GM23338 (cell line): Measurements from ENCODE around the gene TAPBP. TPM values are rescaled to one million over a fixed set of nuclear protein-coding genes. Genes with fewer than 3 reads are reported as not detected.

ENCODE experiments used
- ATAC-seq: fragments of 200-7000 bp; cut with Tn5 transposase; 3 replicates; pipeline ENCODE4 v1.9.1; 2020
- DNase-seq: peaks from one replicate; pipeline ENCODE4 v3.0.0-alpha.2; 2015; ENCODE audit warnings: low spot score
- H2AFZ ChIP-seq: fragments of 200-600 bp; sonication (generic); 2 replicates; pipeline ENCODE4 v1.8.0; 2016; ENCODE audit warnings: antibody characterized with exemption, mild to moderate bottlenecking, moderate library complexity
- H3F3A ChIP-seq: fragments of 200-600 bp; sonication (generic); replicated peaks from 2 replicates; pipeline ENCODE4 v1.8.0; 2017; ENCODE audit warnings: antibody characterized with exemption, mixed run types, low read depth
- H3K27ac ChIP-seq: fragments of 200-600 bp; sonication (generic); 2 replicates; pipeline ENCODE4 v1.6.1; 2016; ENCODE audit warnings: low read depth
- H3K27me3 ChIP-seq: fragments of 200-600 bp; sonication (generic); 2 replicates; pipeline ENCODE4 v1.8.0; 2016; ENCODE audit warnings: mild to moderate bottlenecking, mixed run types, moderate library complexity; ENCODE audit not compliant: insufficient read depth
- H3K36me3 ChIP-seq: fragments of 200-600 bp; sonication (generic); 2 replicates; pipeline ENCODE4 v1.8.0; 2016; ENCODE audit warnings: mild to moderate bottlenecking; ENCODE audit not compliant: insufficient read depth
- H3K4me1 ChIP-seq: fragments of 200-600 bp; sonication (generic); 2 replicates; pipeline ENCODE4 v1.8.0; 2016; ENCODE audit warnings: mild to moderate bottlenecking, moderate library complexity; ENCODE audit not compliant: insufficient read depth
- H3K4me2 ChIP-seq: fragments of 200-600 bp; sonication (generic); 2 replicates; pipeline ENCODE4 v1.7.1; 2017; ENCODE audit warnings: mixed run types
- H3K4me3 ChIP-seq: fragments of 200-600 bp; sonication (generic); 2 replicates; pipeline ENCODE4 v1.6.1; 2016; ENCODE audit warnings: mixed run types
- H3K79me2 ChIP-seq: fragments of 200-600 bp; sonication (generic); replicated peaks from 2 replicates; pipeline ENCODE4 v1.8.0; 2017; ENCODE audit warnings: mild to moderate bottlenecking; ENCODE audit not compliant: insufficient read depth
- H3K9me2 ChIP-seq: fragments of 200-600 bp; sonication (generic); 2 replicates; pipeline ENCODE4 v1.8.0; 2017; ENCODE audit not compliant: insufficient read depth
- H4K20me1 ChIP-seq: fragments of 200-600 bp; sonication (generic); replicated peaks from 2 replicates; pipeline ENCODE4 v1.8.0; 2017; ENCODE audit warnings: mild to moderate bottlenecking; ENCODE audit not compliant: insufficient read depth
- H3K27ac Mint-ChIP-seq: 2 replicates; pipeline ENCODE4 v1.8.0; 2020; ENCODE audit warnings: inconsistent platforms, mild to moderate bottlenecking, moderate library complexity, mixed read lengths
- H3K27me3 Mint-ChIP-seq: 3 replicates; pipeline ENCODE4 v1.8.0; 2022; ENCODE audit warnings: low read depth, mild to moderate bottlenecking, moderate library complexity, mixed read lengths, inconsistent platforms; ENCODE audit not compliant: insufficient read depth, poor library complexity
- H3K36me3 Mint-ChIP-seq: 3 replicates; pipeline ENCODE4 v1.8.0; 2021; ENCODE audit warnings: low read depth, mild to moderate bottlenecking, inconsistent platforms, moderate library complexity, mixed read lengths
- H3K4me1 Mint-ChIP-seq: 3 replicates; pipeline ENCODE4 v1.8.0; 2020; ENCODE audit warnings: mild to moderate bottlenecking, inconsistent platforms, mixed read lengths
- H3K4me3 Mint-ChIP-seq: 3 replicates; pipeline ENCODE4 v1.8.0; 2021; ENCODE audit warnings: moderate library complexity, mild to moderate bottlenecking, inconsistent platforms, mixed read lengths
- H3K9me3 Mint-ChIP-seq: 3 replicates; pipeline ENCODE4 v1.8.0; 2020; ENCODE audit warnings: moderate library complexity, mild to moderate bottlenecking, inconsistent platforms, mixed read lengths
- CREB1 ChIP-seq: fragments of 250-450 bp; sonication (Bioruptor Pico); IDR thresholded peaks from 2 replicates; pipeline ENCODE4 v1.5.0; 2020; ENCODE audit warnings: low read depth, mild to moderate bottlenecking, moderate library complexity
- EZH2 ChIP-seq: fragments of 200-600 bp; sonication (generic); IDR thresholded peaks from one replicate; pipeline ENCODE4 v1.8.0; 2017; ENCODE audit warnings: antibody characterized with exemption, mild to moderate bottlenecking, low read depth; ENCODE audit not compliant: unreplicated experiment
- EZH2phosphoT487 ChIP-seq: fragments of 200-600 bp; sonication (generic); IDR thresholded peaks from one replicate; pipeline ENCODE4 v1.8.1; 2018; ENCODE audit warnings: antibody characterized with exemption; ENCODE audit not compliant: unreplicated experiment
- JUNB ChIP-seq: IDR thresholded peaks from one replicate; pipeline ENCODE4 v1.6.1; 2016; ENCODE audit warnings: antibody characterized with exemption; ENCODE audit not compliant: unreplicated experiment
- NANOG ChIP-seq: IDR thresholded peaks from 2 replicates; pipeline ENCODE4 v1.6.1; 2016; ENCODE audit warnings: antibody characterized with exemption, borderline replicate concordance
- POLR2AphosphoS5 ChIP-seq: IDR thresholded peaks from 2 replicates; pipeline ENCODE4 v1.6.1; 2016; ENCODE audit warnings: antibody characterized with exemption, low read depth
- STAT1 ChIP-seq: IDR thresholded peaks from one replicate; pipeline ENCODE4 v1.6.1; 2016; ENCODE audit warnings: antibody characterized with exemption; ENCODE audit not compliant: unreplicated experiment
- ZNF114 ChIP-seq: fragments of 250-450 bp; sonication (Bioruptor Pico); IDR thresholded peaks from 2 replicates; pipeline ENCODE4 v1.5.0; 2020; ENCODE audit warnings: mild to moderate bottlenecking, moderate library complexity
- ZNF331 ChIP-seq: fragments of 250-450 bp; sonication (Bioruptor Pico); IDR thresholded peaks from 2 replicates; pipeline ENCODE4 v1.5.0; 2020; ENCODE audit warnings: low read depth, mild to moderate bottlenecking, moderate library complexity
- polyA plus RNA-seq: library from polyadenylated mRNA; unstranded; fragments of >200 nt; fragmentation: Nextera tagmentation; extraction: Ambion mirVana; gene quantifications from 2 replicates; pipeline ENCODE4 v1.2.1, GENCODE V29; 2016
- total RNA-seq: library from RNA; depleted of rRNA; stranded (reverse); fragments of >200 nt; shearing (Covaris generic); gene quantifications from 2 replicates; pipeline ENCODE4 v1.2.3, GENCODE V29; 2014
- TF ChIP-seq, protein P1 (sequence below): fragments of 250-450 bp; sonication (Bioruptor Pico); IDR thresholded peaks from 2 replicates; pipeline ENCODE4 v1.5.0; 2020; ENCODE audit warnings: mild to moderate bottlenecking, moderate library complexity
- TF ChIP-seq, protein P2 (sequence below): IDR thresholded peaks from 2 replicates; pipeline ENCODE4 v1.6.1; 2016; ENCODE audit warnings: antibody characterized with exemption
- TF ChIP-seq, protein P3 (sequence below), 2 experiments: fragments of 200-600 bp in 1 of 2; sonication (generic) in 1 of 2; conservative IDR thresholded peaks; 2 replicates each; pipeline versions ENCODE4 v1.5.1 to v1.6.1; 2016 to 2017; ENCODE audit warnings: antibody characterized with exemption in 2 of 2, low read depth in 2 of 2, mild to moderate bottlenecking in 2 of 2, moderate library complexity in 1 of 2
- TF ChIP-seq, protein P4 (sequence below): IDR thresholded peaks from one replicate; pipeline ENCODE4 v1.6.1; 2018; ENCODE audit warnings: antibody characterized with exemption; ENCODE audit not compliant: unreplicated experiment

The TAPBP gene
- total and polyA plus RNA-seq, 2 experiments from 2014 or later: 19.9 to 37.5 TPM

DNA sequence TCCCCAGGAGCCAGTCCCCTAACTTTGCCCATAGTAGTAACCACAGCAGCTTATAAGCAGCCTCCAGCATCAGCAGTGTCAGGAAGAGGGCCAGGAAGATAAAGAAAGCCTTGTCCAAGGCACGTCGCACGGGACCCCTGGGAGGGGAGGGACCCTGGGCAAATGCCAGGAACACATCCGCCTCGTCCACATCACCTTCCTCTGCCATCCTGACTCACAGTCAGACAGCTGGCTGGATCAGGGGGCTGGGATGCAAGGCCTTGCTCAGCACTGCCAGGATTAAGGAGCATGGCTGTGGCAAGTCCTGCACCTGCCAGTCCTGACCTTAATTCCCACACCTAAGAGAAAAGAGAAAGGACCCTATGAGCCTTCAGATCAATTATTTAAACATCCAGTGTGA is 15.2 kb upstream of the TAPBP start:
- DNase-seq: no peak
- Histone ChIP-seq H3K4me1 (peaks cover 5% of the 10 kb centered on the region), H3K27ac (no peak overlapping the region), H3K4me2 (no peak overlapping the region), H3F3A (no peaks in the 10 kb centered on the region), H3K36me3 (no peaks in the 10 kb centered on the region), H3K27me3 (no peaks in the 10 kb centered on the region), H3K9me2 (no peaks in the 10 kb centered on the region), H3K4me3 (no peak overlapping the region), H4K20me1 (no peaks in the 10 kb centered on the region), H2AFZ (no peak overlapping the region), H3K79me2 (no peaks in the 10 kb centered on the region)
- peaks cover 3% of the 10 kb centered on the region for H3K27me3 Mint-ChIP-seq
- H3K36me3 Mint-ChIP-seq: no peaks in the 10 kb centered on the region
- H3K4me3 Mint-ChIP-seq: no peak overlapping the region
- no peaks in the 10 kb centered on the region; the same call in 2 of the 3 replicates for H3K9me3 Mint-ChIP-seq
- H3K27ac Mint-ChIP-seq: no peak overlapping the region
- peaks cover 5% of the 10 kb centered on the region for H3K4me1 Mint-ChIP-seq
- no peak for ATAC-seq
- TF ChIP-seq CREB1: no peak
- TF ChIP-seq, protein P1, sequence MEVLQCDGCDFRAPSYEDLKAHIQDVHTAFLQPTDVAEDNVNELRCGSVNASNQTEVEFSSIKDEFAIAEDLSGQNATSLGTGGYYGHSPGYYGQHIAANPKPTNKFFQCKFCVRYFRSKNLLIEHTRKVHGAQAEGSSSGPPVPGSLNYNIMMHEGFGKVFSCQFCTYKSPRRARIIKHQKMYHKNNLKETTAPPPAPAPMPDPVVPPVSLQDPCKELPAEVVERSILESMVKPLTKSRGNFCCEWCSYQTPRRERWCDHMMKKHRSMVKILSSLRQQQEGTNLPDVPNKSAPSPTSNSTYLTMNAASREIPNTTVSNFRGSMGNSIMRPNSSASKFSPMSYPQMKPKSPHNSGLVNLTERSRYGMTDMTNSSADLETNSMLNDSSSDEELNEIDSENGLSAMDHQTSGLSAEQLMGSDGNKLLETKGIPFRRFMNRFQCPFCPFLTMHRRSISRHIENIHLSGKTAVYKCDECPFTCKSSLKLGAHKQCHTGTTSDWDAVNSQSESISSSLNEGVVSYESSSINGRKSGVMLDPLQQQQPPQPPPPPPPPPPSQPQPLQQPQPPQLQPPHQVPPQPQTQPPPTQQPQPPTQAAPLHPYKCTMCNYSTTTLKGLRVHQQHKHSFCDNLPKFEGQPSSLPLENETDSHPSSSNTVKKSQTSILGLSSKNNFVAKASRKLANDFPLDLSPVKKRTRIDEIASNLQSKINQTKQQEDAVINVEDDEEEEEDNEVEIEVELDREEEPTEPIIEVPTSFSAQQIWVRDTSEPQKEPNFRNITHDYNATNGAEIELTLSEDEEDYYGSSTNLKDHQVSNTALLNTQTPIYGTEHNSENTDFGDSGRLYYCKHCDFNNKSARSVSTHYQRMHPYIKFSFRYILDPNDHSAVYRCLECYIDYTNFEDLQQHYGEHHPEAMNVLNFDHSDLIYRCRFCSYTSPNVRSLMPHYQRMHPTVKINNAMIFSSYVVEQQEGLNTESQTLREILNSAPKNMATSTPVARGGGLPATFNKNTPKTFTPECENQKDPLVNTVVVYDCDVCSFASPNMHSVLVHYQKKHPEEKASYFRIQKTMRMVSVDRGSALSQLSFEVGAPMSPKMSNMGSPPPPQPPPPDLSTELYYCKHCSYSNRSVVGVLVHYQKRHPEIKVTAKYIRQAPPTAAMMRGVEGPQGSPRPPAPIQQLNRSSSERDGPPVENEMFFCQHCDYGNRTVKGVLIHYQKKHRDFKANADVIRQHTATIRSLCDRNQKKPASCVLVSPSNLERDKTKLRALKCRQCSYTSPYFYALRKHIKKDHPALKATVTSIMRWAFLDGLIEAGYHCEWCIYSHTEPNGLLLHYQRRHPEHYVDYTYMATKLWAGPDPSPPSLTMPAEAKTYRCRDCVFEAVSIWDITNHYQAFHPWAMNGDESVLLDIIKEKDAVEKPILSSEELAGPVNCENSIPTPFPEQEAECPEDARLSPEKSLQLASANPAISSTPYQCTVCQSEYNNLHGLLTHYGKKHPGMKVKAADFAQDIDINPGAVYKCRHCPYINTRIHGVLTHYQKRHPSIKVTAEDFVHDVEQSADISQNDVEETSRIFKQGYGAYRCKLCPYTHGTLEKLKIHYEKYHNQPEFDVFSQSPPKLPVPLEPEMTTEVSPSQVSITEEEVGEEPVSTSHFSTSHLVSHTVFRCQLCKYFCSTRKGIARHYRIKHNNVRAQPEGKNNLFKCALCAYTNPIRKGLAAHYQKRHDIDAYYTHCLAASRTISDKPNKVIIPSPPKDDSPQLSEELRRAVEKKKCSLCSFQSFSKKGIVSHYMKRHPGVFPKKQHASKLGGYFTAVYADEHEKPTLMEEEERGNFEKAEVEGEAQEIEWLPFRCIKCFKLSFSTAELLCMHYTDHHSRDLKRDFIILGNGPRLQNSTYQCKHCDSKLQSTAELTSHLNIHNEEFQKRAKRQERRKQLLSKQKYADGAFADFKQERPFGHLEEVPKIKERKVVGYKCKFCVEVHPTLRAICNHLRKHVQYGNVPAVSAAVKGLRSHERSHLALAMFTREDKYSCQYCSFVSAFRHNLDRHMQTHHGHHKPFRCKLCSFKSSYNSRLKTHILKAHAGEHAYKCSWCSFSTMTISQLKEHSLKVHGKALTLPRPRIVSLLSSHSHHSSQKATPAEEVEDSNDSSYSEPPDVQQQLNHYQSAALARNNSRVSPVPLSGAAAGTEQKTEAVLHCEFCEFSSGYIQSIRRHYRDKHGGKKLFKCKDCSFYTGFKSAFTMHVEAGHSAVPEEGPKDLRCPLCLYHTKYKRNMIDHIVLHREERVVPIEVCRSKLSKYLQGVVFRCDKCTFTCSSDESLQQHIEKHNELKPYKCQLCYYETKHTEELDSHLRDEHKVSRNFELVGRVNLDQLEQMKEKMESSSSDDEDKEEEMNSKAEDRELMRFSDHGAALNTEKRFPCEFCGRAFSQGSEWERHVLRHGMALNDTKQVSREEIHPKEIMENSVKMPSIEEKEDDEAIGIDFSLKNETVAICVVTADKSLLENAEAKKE (CRISPR knock-in tag): no peak
- TF ChIP-seq EZH2phosphoT487: no peak
- TF ChIP-seq, protein P2, sequence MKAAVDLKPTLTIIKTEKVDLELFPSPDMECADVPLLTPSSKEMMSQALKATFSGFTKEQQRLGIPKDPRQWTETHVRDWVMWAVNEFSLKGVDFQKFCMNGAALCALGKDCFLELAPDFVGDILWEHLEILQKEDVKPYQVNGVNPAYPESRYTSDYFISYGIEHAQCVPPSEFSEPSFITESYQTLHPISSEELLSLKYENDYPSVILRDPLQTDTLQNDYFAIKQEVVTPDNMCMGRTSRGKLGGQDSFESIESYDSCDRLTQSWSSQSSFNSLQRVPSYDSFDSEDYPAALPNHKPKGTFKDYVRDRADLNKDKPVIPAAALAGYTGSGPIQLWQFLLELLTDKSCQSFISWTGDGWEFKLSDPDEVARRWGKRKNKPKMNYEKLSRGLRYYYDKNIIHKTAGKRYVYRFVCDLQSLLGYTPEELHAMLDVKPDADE: no peak
- TF ChIP-seq, protein P3, sequence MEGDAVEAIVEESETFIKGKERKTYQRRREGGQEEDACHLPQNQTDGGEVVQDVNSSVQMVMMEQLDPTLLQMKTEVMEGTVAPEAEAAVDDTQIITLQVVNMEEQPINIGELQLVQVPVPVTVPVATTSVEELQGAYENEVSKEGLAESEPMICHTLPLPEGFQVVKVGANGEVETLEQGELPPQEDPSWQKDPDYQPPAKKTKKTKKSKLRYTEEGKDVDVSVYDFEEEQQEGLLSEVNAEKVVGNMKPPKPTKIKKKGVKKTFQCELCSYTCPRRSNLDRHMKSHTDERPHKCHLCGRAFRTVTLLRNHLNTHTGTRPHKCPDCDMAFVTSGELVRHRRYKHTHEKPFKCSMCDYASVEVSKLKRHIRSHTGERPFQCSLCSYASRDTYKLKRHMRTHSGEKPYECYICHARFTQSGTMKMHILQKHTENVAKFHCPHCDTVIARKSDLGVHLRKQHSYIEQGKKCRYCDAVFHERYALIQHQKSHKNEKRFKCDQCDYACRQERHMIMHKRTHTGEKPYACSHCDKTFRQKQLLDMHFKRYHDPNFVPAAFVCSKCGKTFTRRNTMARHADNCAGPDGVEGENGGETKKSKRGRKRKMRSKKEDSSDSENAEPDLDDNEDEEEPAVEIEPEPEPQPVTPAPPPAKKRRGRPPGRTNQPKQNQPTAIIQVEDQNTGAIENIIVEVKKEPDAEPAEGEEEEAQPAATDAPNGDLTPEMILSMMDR (conservative IDR thresholded peaks at IDR 0.05; ENCODE audit: low read depth in 2 of 2): no peak
- TF ChIP-seq ZNF331 (CRISPR knock-in tag): no peak
- no peak for TF ChIP-seq JUNB
- no peak for TF ChIP-seq STAT1
- TF ChIP-seq, protein P4, sequence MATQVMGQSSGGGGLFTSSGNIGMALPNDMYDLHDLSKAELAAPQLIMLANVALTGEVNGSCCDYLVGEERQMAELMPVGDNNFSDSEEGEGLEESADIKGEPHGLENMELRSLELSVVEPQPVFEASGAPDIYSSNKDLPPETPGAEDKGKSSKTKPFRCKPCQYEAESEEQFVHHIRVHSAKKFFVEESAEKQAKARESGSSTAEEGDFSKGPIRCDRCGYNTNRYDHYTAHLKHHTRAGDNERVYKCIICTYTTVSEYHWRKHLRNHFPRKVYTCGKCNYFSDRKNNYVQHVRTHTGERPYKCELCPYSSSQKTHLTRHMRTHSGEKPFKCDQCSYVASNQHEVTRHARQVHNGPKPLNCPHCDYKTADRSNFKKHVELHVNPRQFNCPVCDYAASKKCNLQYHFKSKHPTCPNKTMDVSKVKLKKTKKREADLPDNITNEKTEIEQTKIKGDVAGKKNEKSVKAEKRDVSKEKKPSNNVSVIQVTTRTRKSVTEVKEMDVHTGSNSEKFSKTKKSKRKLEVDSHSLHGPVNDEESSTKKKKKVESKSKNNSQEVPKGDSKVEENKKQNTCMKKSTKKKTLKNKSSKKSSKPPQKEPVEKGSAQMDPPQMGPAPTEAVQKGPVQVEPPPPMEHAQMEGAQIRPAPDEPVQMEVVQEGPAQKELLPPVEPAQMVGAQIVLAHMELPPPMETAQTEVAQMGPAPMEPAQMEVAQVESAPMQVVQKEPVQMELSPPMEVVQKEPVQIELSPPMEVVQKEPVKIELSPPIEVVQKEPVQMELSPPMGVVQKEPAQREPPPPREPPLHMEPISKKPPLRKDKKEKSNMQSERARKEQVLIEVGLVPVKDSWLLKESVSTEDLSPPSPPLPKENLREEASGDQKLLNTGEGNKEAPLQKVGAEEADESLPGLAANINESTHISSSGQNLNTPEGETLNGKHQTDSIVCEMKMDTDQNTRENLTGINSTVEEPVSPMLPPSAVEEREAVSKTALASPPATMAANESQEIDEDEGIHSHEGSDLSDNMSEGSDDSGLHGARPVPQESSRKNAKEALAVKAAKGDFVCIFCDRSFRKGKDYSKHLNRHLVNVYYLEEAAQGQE: no peak
- TF ChIP-seq NANOG: no peak
- TF ChIP-seq ZNF114 (CRISPR knock-in tag): no peak
- no peak for TF ChIP-seq EZH2
- no peak for TF ChIP-seq POLR2AphosphoS5
